Retina (tissue), 1 donor: ENCODE measurements around the gene CACNA1C.
"Not testable (repeated sequence)": the region's sequence is repeated elsewhere in the genome, so short reads cannot be mapped to it uniquely, and the experiment has no call there.

Experiments used
- DNase-seq: peaks from one replicate; pipeline ENCODE4 v3.0.0-alpha.2; 2016

The CACNA1C gene

GRCh38 chr12:2236506-2237294 lies 183.9 kb downstream of the CACNA1C start:
- no peak for DNase-seq

GRCh38 chr12:2238111-2238510 lies 185.3 kb downstream of the CACNA1C start:
- DNase-seq, result no peak

- no peak for DNase-seq
Measured at GRCh38 chr12:2239381-2239871, 186.6 kb downstream of the CACNA1C start.

- no peak for DNase-seq
Measured at GRCh38 chr12:2240390-2240789, 187.6 kb downstream of the CACNA1C start.

- DNase-seq, result no peak
Measured at GRCh38 chr12:2240984-2241383, 188.2 kb downstream of the CACNA1C start.

GRCh38 chr12:2242216-2242615 lies 189.4 kb downstream of the CACNA1C start:
- DNase-seq, result no peak

- no peak for DNase-seq
Measured at GRCh38 chr12:2242816-2243215, 190.0 kb downstream of the CACNA1C start.

GRCh38 chr12:2243275-2243674 lies 190.5 kb downstream of the CACNA1C start:
- no peak for DNase-seq

- DNase-seq, result peak; percentile 74
Measured at GRCh38 chr12:2244013-2244861, 191.4 kb downstream of the CACNA1C start.

GRCh38 chr12:2246358-2246757 lies 193.6 kb downstream of the CACNA1C start:
- DNase-seq, result no peak

- no peak for DNase-seq
Measured at GRCh38 chr12:2247120-2247519, 194.3 kb downstream of the CACNA1C start.

- no peak for DNase-seq
Measured at GRCh38 chr12:2247596-2247995, 194.8 kb downstream of the CACNA1C start.

GRCh38 chr12:2248087-2248900 lies 195.5 kb downstream of the CACNA1C start:
- DNase-seq, result no peak

- DNase-seq, result no peak
Measured at GRCh38 chr12:2248901-2249381, 196.2 kb downstream of the CACNA1C start.

- no peak for DNase-seq
Measured at GRCh38 chr12:2250797-2251196, 198.0 kb downstream of the CACNA1C start.

GRCh38 chr12:2251526-2252209 lies 198.9 kb downstream of the CACNA1C start:
- no peak for DNase-seq

GRCh38 chr12:2255311-2255710 lies 202.5 kb downstream of the CACNA1C start:
- no peak for DNase-seq

GRCh38 chr12:2255731-2256130 lies 202.9 kb downstream of the CACNA1C start:
- DNase-seq, result not testable (repeated sequence)

- DNase-seq, result no peak
Measured at GRCh38 chr12:2256453-2256852, 203.7 kb downstream of the CACNA1C start.

GRCh38 chr12:2256915-2257314 lies 204.1 kb downstream of the CACNA1C start:
- DNase-seq, result no peak

- DNase-seq, result no peak
Measured at GRCh38 chr12:2258025-2258424, 205.2 kb downstream of the CACNA1C start.

GRCh38 chr12:2259369-2259768 lies 206.6 kb downstream of the CACNA1C start:
- no peak for DNase-seq
